Measurements from ENCODE around the gene FSIP1.

The FSIP1 gene

GRCh38 chr15:39767921-39768320, 14.7 kb downstream of the FSIP1 start:
- no peaks in the 10 kb centered on the region for H3K9me3 ChIP-seq (ENCODE audit: low read length)

GRCh38 chr15:39761006-39761405, 21.6 kb downstream of the FSIP1 start:
- Histone ChIP-seq H3K9me2 (ENCODE audit: low read depth, low read length) (no peaks in the 10 kb centered on the region), H3K9ac (ENCODE audit: low read length) (no peak overlapping the region), H3K27ac (ENCODE audit: low read depth, low read length, poor library complexity, severe bottlenecking) (no peak overlapping the region), H3K27me3 (ENCODE audit: insufficient read depth, low read length) (no peaks in the 10 kb centered on the region), H3F3A (ENCODE audit: insufficient read depth, low read length) (no peaks in the 10 kb centered on the region), H4K20me1 (ENCODE audit: insufficient read depth, low read length) (no peaks in the 10 kb centered on the region), H3K9me3 (ENCODE audit: low read length) (no peaks in the 10 kb centered on the region), H3K4me2 (ENCODE audit: low read length) (no peak overlapping the region), H3K36me3 (ENCODE audit: insufficient read depth, low read length) (no peaks in the 10 kb centered on the region), H3K4me1 (ENCODE audit: insufficient read depth, low read length, severe bottlenecking) (no peaks in the 10 kb centered on the region), H3K79me2 (ENCODE audit: insufficient read depth, low read length) (no peaks in the 10 kb centered on the region), H3K4me3 (ENCODE audit: low read depth, low read length, poor library complexity, severe bottlenecking) (no peak overlapping the region), H2AFZ (ENCODE audit: low read length) (no peak overlapping the region)
- TF ChIP-seq EZH2 (IDR thresholded peaks at IDR 0.05; ENCODE audit: borderline replicate concordance, low read length) (no peak), CTCF (IDR thresholded peaks at IDR 0.05; ENCODE audit: low read length) (no peak)

More at GRCh38 chr15:39767921-39768320, 14.7 kb downstream of the FSIP1 start:
- Histone ChIP-seq H3K79me2 (ENCODE audit: insufficient read depth, low read length) (no peaks in the 10 kb centered on the region), H3K4me1 (ENCODE audit: insufficient read depth, low read length, severe bottlenecking) (no peaks in the 10 kb centered on the region), H3K4me3 (ENCODE audit: low read depth, low read length, poor library complexity, severe bottlenecking) (no peak overlapping the region), H3K9ac (ENCODE audit: low read length) (no peak overlapping the region), H2AFZ (ENCODE audit: low read length) (no peak overlapping the region), H3K9me2 (ENCODE audit: low read depth, low read length) (no peaks in the 10 kb centered on the region), H3F3A (ENCODE audit: insufficient read depth, low read length) (no peaks in the 10 kb centered on the region), H3K27ac (ENCODE audit: low read depth, low read length, poor library complexity, severe bottlenecking) (no peak overlapping the region), H3K27me3 (ENCODE audit: insufficient read depth, low read length) (no peaks in the 10 kb centered on the region), H3K36me3 (ENCODE audit: insufficient read depth, low read length) (no peaks in the 10 kb centered on the region), H4K20me1 (ENCODE audit: insufficient read depth, low read length) (no peaks in the 10 kb centered on the region), H3K4me2 (ENCODE audit: low read length) (no peak overlapping the region)
- TF ChIP-seq EZH2 (IDR thresholded peaks at IDR 0.05; ENCODE audit: borderline replicate concordance, low read length), result no peak
- no peak for TF ChIP-seq CTCF (IDR thresholded peaks at IDR 0.05; ENCODE audit: low read length)

GRCh38 chr15:39756806-39757522, 25.7 kb downstream of the FSIP1 start:
- no peak overlapping the region for H3K4me3 ChIP-seq (ENCODE audit: low read depth, low read length, poor library complexity, severe bottlenecking)
- no peaks in the 10 kb centered on the region for H4K20me1 ChIP-seq (ENCODE audit: insufficient read depth, low read length)
- no peaks in the 10 kb centered on the region for H3K9me2 ChIP-seq (ENCODE audit: low read depth, low read length)
- peak; percentile 58 for TF ChIP-seq CTCF (IDR thresholded peaks at IDR 0.05; ENCODE audit: low read length)
- no peak for TF ChIP-seq EZH2 (IDR thresholded peaks at IDR 0.05; ENCODE audit: borderline replicate concordance, low read length)
- no peak overlapping the region for H3K4me2 ChIP-seq (ENCODE audit: low read length)
- H3K27ac ChIP-seq (ENCODE audit: low read depth, low read length, poor library complexity, severe bottlenecking), result no peak overlapping the region
- no peaks in the 10 kb centered on the region for H3K79me2 ChIP-seq (ENCODE audit: insufficient read depth, low read length)
- H3K4me1 ChIP-seq (ENCODE audit: insufficient read depth, low read length, severe bottlenecking), result no peaks in the 10 kb centered on the region
- H3K27me3 ChIP-seq (ENCODE audit: insufficient read depth, low read length), result no peaks in the 10 kb centered on the region; the same call in 1 of the 2 replicates
- no peaks in the 10 kb centered on the region for H3F3A ChIP-seq (ENCODE audit: insufficient read depth, low read length)
- no peak overlapping the region for H3K9ac ChIP-seq (ENCODE audit: low read length)
- no peaks in the 10 kb centered on the region for H3K36me3 ChIP-seq (ENCODE audit: insufficient read depth, low read length)
- H2AFZ ChIP-seq (ENCODE audit: low read length), result no peak overlapping the region
- H3K9me3 ChIP-seq (ENCODE audit: low read length), result no peaks in the 10 kb centered on the region
